ENCODE data around the gene GFER. TPM values are rescaled to one million over a fixed set of nuclear protein-coding genes. Genes with fewer than 3 reads are reported as not detected.

The GFER gene
- total and polyA plus RNA-seq, 7 experiments from 2014 or later = 14.0 to 30.8 (median 19.6) TPM

DNA sequence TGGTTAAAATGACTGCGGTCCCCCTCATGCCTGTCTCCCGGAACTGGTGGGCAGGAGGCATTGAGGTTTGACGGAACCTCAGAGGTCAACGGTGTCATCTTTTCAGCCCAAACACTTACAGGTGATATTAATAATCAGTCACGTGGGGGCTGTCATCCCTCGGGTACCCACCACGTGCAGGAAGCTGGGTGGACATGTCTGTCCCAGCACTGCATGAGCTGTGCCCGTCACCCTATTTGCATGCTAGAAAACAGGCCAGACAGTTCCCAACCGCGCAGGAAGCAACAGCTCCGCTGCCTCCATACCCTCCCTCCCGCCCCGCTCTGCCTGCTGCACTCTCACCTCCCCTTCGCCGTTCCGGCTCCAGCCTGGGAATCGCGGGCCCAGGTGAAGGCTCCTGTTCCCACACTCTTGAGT, 7.2 kb downstream of the GFER start:
- peak overlapping the region; percentile 39 for H3K4me3 ChIP-seq (ENCODE audit: low read length)
- H3K9me3 Mint-ChIP-seq = no peaks in the 10 kb centered on the region
- intact Hi-C loops (cut with micrococcal nuclease) = loop anchor here (2.0 to 10.0 kb wide), 2 partner anchors 26 to 234 kb away; partner anchors contain the start of genes E4F1 (in 1 of the 2) and RPS2 (in 1 of the 2)
- peaks cover 0 to 8% (median 0%) of the 10 kb centered on the region in 3 experiments for H3K36me3 ChIP-seq (ENCODE audit: control insufficient read depth in 2 of 3, insufficient read depth in 3 of 3, low read length in 3 of 3)
- peaks cover 0 to 8% (median 4%) of the 10 kb centered on the region in 5 donors for H3K36me3 Mint-ChIP-seq
- H3K9me3 ChIP-seq (ENCODE audit: control insufficient read depth in 2 of 3, low read length in 3 of 3) = no peaks in the 10 kb centered on the region
- peaks cover 0 to 3% of the 10 kb centered on the region in 2 donors for H3K27me3 ChIP-seq (ENCODE audit: control insufficient read depth in 2 of 2, insufficient read depth in 2 of 2, low read length in 2 of 2)
- peak overlapping the region; percentile 68 to 83 (median 77) for H3K4me3 Mint-ChIP-seq
- ChIA-PET POLR2A (interaction anchor here (0.6 to 3.7 kb wide), 14 partner anchors 9 to 1242 kb away, joined by 3 to 39 read pairs (median 4); partner anchors contain the start of genes KCTD5, NDUFB10, NOXO1 and PGP), CTCF (no interaction called here)
- H3K27ac Mint-ChIP-seq = peak overlapping the region in 6 of 9 donors; percentile 59 to 82 (median 68)
- H3K4me1 ChIP-seq (ENCODE audit: control insufficient read depth in 2 of 2, insufficient read depth in 2 of 2, low read length in 2 of 2) = peaks cover 15 to 16% of the 10 kb centered on the region in 2 donors
- peak in 4 of 9 donors; percentile 36 to 55 (median 42) for DNase-seq
- no peak overlapping the region for H3K27ac ChIP-seq (ENCODE audit: low read depth, low read length)
- H3K4me1 Mint-ChIP-seq = peaks cover 5 to 33% (median 22%) of the 10 kb centered on the region in 7 donors
- peak; percentile 16 for ATAC-seq
- peaks cover 8 to 17% (median 12%) of the 10 kb centered on the region in 5 donors for H3K27me3 Mint-ChIP-seq

- Histone ChIP-seq H3K4me1 (ENCODE audit: control insufficient read depth in 2 of 2, insufficient read depth in 2 of 2, low read length in 2 of 2) (peaks cover 15 to 16% of the 10 kb centered on the region in 2 donors), H3K27ac (ENCODE audit: low read depth, low read length) (peak overlapping the region; percentile 54), H3K4me3 (ENCODE audit: low read length) (peak overlapping the region; percentile 39), H3K27me3 (ENCODE audit: control insufficient read depth in 2 of 2, insufficient read depth in 2 of 2, low read length in 2 of 2) (peaks cover 0 to 3% of the 10 kb centered on the region in 2 donors), H3K9me3 (ENCODE audit: control insufficient read depth in 2 of 3, low read length in 3 of 3) (no peaks in the 10 kb centered on the region), H3K36me3 (ENCODE audit: control insufficient read depth in 2 of 3, insufficient read depth in 3 of 3, low read length in 3 of 3) (peaks cover 0 to 4% (median 0%) of the 10 kb centered on the region in 3 experiments)
- Mint-ChIP-seq H3K27ac (peak overlapping the region in 6 of 9 donors; percentile 62 to 82 (median 72)), H3K27me3 (peaks cover 8 to 14% (median 12%) of the 10 kb centered on the region in 5 donors), H3K9me3 (no peaks in the 10 kb centered on the region), H3K36me3 (peaks cover 0 to 5% (median 2%) of the 10 kb centered on the region in 5 donors), H3K4me1 (peaks cover 5 to 33% (median 22%) of the 10 kb centered on the region in 7 donors), H3K4me3 (peak overlapping the region; percentile 68 to 83 (median 77))
- intact Hi-C loops (cut with micrococcal nuclease) = loop anchor here (2.0 to 10.0 kb wide), 2 partner anchors 27 to 233 kb away; partner anchors contain the start of genes E4F1 (in 1 of the 2) and RPS2 (in 1 of the 2)
- POLR2A ChIA-PET = interaction anchor here (1.0 to 3.7 kb wide), 11 partner anchors 9 to 691 kb away, joined by 3 to 39 read pairs (median 4); partner anchors contain the start of genes KCTD5, NDUFB10, NOXO1 and RNF151
- DNase-seq (no peak), ATAC-seq (no peak)
- CTCF ChIA-PET = no interaction called here
Measured at GRCh38 chr16:1991588-1991947, 7.6 kb downstream of the GFER start.

GRCh38 chr16:1991948-1992703, 8.1 kb downstream of the GFER start:
- intact Hi-C loops (cut with micrococcal nuclease) = loop anchor here (1.0 to 10.0 kb wide), 8 partner anchors 8 to 233 kb away; partner anchors contain the start of genes GFER (in 2 of the 2), MSRB1 (in 2 of the 2), ZNF598 (in 2 of the 2) and E4F1 (in 1 of the 2)
- no peaks in the 10 kb centered on the region for H3K9me3 ChIP-seq (ENCODE audit: control insufficient read depth in 2 of 3, low read length in 3 of 3)
- H3K27me3 Mint-ChIP-seq = peaks cover 8 to 14% (median 10%) of the 10 kb centered on the region in 5 donors

DNA sequence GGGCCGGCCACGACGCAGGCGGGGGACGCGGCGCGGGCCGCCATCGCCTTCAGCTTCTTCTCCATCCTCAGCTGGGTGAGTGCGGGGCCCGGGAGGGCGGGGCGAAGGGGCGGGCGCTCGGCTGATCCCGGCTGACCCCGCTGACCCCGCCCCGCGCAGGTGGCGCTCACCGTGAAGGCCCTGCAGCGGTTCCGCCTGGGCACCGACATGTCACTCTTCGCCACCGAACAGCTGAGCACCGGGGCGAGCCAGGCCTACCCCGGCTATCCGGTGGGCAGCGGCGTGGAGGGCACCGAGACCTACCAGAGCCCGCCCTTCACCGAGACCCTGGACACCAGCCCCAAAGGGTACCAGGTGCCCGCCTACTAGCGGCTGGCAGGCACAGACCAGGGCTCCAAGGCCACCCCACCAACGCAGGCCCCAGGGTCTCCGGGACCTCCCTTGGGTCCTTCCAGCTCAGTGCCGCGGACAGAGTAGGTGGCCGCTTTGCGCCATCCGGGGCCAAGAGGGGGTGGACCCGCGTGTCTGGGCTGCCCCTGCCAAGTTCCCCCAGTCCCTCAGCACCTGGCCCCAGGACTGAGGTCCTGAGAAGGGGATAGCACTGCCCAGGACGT, 8.8 kb downstream of the GFER start:
- peaks cover 15 to 16% of the 10 kb centered on the region in 2 donors for H3K4me1 ChIP-seq (ENCODE audit: control insufficient read depth in 2 of 2, insufficient read depth in 2 of 2, low read length in 2 of 2)
- no peak for ATAC-seq
- H3K27me3 Mint-ChIP-seq = peaks cover 8 to 12% (median 10%) of the 10 kb centered on the region in 5 donors
- H3K4me3 Mint-ChIP-seq = no peak overlapping the region
- CTCF ChIA-PET = interaction anchor here (1.0 kb wide), 1 partner anchor 163 kb away, joined by 3 read pairs; the partner anchor contains the start of gene TRAF7
- H3K4me3 ChIP-seq (ENCODE audit: low read length) = no peak overlapping the region
- peaks cover 0 to 3% of the 10 kb centered on the region in 2 donors for H3K27me3 ChIP-seq (ENCODE audit: control insufficient read depth in 2 of 2, insufficient read depth in 2 of 2, low read length in 2 of 2)
- H3K9me3 ChIP-seq (ENCODE audit: control insufficient read depth in 2 of 3, low read length in 3 of 3) = no peaks in the 10 kb centered on the region
- H3K27ac Mint-ChIP-seq = peak overlapping the region in 1 of 9 donors; percentile 58
- no peak for DNase-seq
- H3K36me3 ChIP-seq (ENCODE audit: control insufficient read depth in 2 of 3, insufficient read depth in 3 of 3, low read length in 3 of 3) = peaks cover 0 to 11% (median 0%) of the 10 kb centered on the region in 3 experiments
- no peaks in the 10 kb centered on the region for H3K9me3 Mint-ChIP-seq
- H3K27ac ChIP-seq (ENCODE audit: low read depth, low read length) = peak overlapping the region; percentile 33
- H3K4me1 Mint-ChIP-seq = peaks cover 5 to 33% (median 22%) of the 10 kb centered on the region in 7 donors
- peaks cover 0 to 5% (median 4%) of the 10 kb centered on the region in 5 donors for H3K36me3 Mint-ChIP-seq
- POLR2A ChIA-PET = interaction anchor here (0.7 to 3.7 kb wide), 10 partner anchors 9 to 163 kb away, joined by 3 to 39 read pairs (median 7); partner anchors contain the start of genes GFER, NDUFB10, NOXO1 and RNF151
- intact Hi-C loops (cut with micrococcal nuclease) = loop anchor here (1.0 to 10.0 kb wide), 7 partner anchors 9 to 232 kb away; partner anchors contain the start of genes GFER (in 2 of the 2), MSRB1 (in 2 of the 2), ZNF598 (in 2 of the 2) and E4F1 (in 1 of the 2)

More at GRCh38 chr16:1991948-1992703, 8.1 kb downstream of the GFER start:
- ChIA-PET POLR2A (interaction anchor here (0.7 to 3.7 kb wide), 10 partner anchors 8 to 164 kb away, joined by 3 to 39 read pairs (median 5); partner anchors contain the start of genes GFER, NDUFB10, NOXO1 and RNF151), CTCF (interaction anchor here (1.0 kb wide), 1 partner anchor 163 kb away, joined by 3 read pairs; the partner anchor contains the start of gene TRAF7)
- peaks cover 0 to 6% (median 0%) of the 10 kb centered on the region in 3 experiments for H3K36me3 ChIP-seq (ENCODE audit: control insufficient read depth in 2 of 3, insufficient read depth in 3 of 3, low read length in 3 of 3)
- peaks cover 0 to 3% of the 10 kb centered on the region in 2 donors for H3K27me3 ChIP-seq (ENCODE audit: control insufficient read depth in 2 of 2, insufficient read depth in 2 of 2, low read length in 2 of 2)
- H3K4me3 Mint-ChIP-seq = peak overlapping the region in 9 of 10 donors; percentile 45 to 82 (median 75)
- peak overlapping the region in 7 of 9 donors; percentile 22 to 82 (median 62) for H3K27ac Mint-ChIP-seq
- H3K4me3 ChIP-seq (ENCODE audit: low read length) = peak overlapping the region; percentile 39
- ATAC-seq (peak; percentile 95), DNase-seq (peak; percentile 85 to 98 (median 92))
- H3K36me3 Mint-ChIP-seq = peaks cover 0 to 5% (median under 1%) of the 10 kb centered on the region in 5 donors
- peaks cover 15 to 16% of the 10 kb centered on the region in 2 donors for H3K4me1 ChIP-seq (ENCODE audit: control insufficient read depth in 2 of 2, insufficient read depth in 2 of 2, low read length in 2 of 2)
- H3K9me3 Mint-ChIP-seq = no peaks in the 10 kb centered on the region
- peaks cover 5 to 33% (median 22%) of the 10 kb centered on the region in 7 donors for H3K4me1 Mint-ChIP-seq
- H3K27ac ChIP-seq (ENCODE audit: low read depth, low read length) = peak overlapping the region; percentile 54

- Mint-ChIP-seq H3K27ac (peak overlapping the region in 8 of 9 donors; percentile 37 to 90 (median 68)), H3K4me1 (peaks cover 3 to 30% (median 22%) of the 10 kb centered on the region in 7 donors), H3K9me3 (no peaks in the 10 kb centered on the region), H3K27me3 (peaks cover 4 to 7% (median 6%) of the 10 kb centered on the region in 5 donors), H3K4me3 (peak overlapping the region in 6 of 10 donors; percentile 4 to 70 (median 27)), H3K36me3 (peaks cover 0 to 9% (median 6%) of the 10 kb centered on the region in 5 donors)
- ChIA-PET POLR2A (interaction anchor here (1.2 to 3.7 kb wide), 7 partner anchors 8 to 162 kb away, joined by 3 to 30 read pairs (median 8); partner anchors contain the start of genes GFER, NDUFB10, RNF151 and RPS2), CTCF (interaction anchor here (0.5 kb wide), 1 partner anchor 889 kb away, joined by 3 read pairs; no protein-coding TSS in a partner anchor)
- ATAC-seq (no peak), DNase-seq (no peak)
- Histone ChIP-seq H3K27me3 (ENCODE audit: control insufficient read depth in 2 of 2, insufficient read depth in 2 of 2, low read length in 2 of 2) (peaks cover 0 to 3% of the 10 kb centered on the region in 2 donors), H3K4me3 (ENCODE audit: low read length) (no peak overlapping the region), H3K4me1 (ENCODE audit: control insufficient read depth in 2 of 2, insufficient read depth in 2 of 2, low read length in 2 of 2) (peaks cover 15 to 16% of the 10 kb centered on the region in 2 donors), H3K36me3 (ENCODE audit: control insufficient read depth in 2 of 3, insufficient read depth in 3 of 3, low read length in 3 of 3) (peaks cover 0 to 20% (median 0%) of the 10 kb centered on the region in 3 experiments), H3K27ac (ENCODE audit: low read depth, low read length) (peak overlapping the region; percentile 33), H3K9me3 (ENCODE audit: control insufficient read depth in 2 of 3, low read length in 3 of 3) (no peaks in the 10 kb centered on the region)
- intact Hi-C loops (cut with micrococcal nuclease) = loop anchor here in 1 of 2 donors (10.0 kb wide), 1 partner anchor 231 kb away; the partner anchor contains the start of gene E4F1
Measured at GRCh38 chr16:1993731-1994131, 9.7 kb downstream of the GFER start.
